ENCODE data around the gene FBXW9.

DNA sequence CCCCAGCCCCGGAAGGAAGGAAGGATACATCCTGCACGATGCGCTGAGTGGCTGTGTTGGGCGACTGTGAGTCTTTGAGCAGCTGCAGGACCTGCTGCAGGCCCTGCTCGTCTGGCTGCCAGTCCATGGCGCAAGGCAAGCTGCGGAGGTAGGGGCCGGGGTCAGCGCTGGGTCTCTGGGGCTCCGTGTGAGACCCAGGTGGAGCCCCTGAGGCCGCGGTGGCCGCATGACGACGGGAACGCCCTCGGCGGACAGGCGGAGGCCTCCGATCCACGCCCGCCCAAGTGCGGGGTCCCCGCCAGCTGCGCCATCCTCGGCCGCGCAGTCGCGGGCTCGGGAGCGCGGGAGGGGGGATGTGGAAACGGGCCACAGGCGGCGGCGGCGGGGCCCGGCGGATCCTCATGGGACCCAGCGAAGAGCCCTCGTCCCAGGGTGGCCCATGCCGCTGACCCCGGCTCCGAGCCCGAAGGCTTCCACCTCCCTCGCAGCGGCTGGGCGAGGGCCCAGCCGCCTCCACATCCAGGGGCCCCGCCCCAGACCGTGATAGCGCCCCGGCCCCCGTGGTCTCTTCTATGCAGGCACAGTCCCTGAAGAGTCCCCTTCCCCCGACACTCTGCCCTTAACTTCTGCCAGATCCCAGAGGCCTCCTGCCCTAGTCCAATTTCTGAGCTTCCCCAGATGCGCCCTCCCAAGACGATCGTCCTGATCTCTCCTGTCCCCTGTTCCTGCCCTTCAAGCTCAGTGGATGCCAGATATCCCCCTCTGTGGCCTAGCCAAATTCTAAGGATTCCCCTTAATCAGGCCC, 24.6 kb upstream of the FBXW9 start:
- no peak for TF ChIP-seq POLR2A (IDR thresholded peaks at IDR 0.05)
- TF ChIP-seq CTCF (IDR thresholded peaks at IDR 0.05) = no peak
- no peak for TF ChIP-seq EP300 (IDR thresholded peaks at IDR 0.05)
